OCI-LY3 (cell line): ENCODE data around the gene NR1I2.

Experiments used
- H2AFZ ChIP-seq: fragments of 200-600, 300-600 bp; shearing (Covaris generic); 2 replicates; pipeline ENCODE4 v1.6.0; 2014; ENCODE audit warnings: antibody characterized with exemption, low read depth, low read length
- H3K27ac ChIP-seq: fragments of 200-600, 300-600 bp; sonication (generic); 2 replicates; pipeline ENCODE4 v1.5.1; 2014; ENCODE audit warnings: mild to moderate bottlenecking, low read length, moderate library complexity, mixed read lengths
- H3K27me3 ChIP-seq: fragments of 200-600, 300-600 bp; sonication (generic); 2 replicates; pipeline ENCODE4 v1.6.1; 2014; ENCODE audit warnings: low read depth, low read length, mixed read lengths
- H3K36me3 ChIP-seq: fragments of 200-600, 300-600 bp; sonication (generic); replicated peaks from 2 replicates; pipeline ENCODE3; 2014; ENCODE audit warnings: low read depth, low read length, mixed read lengths
- H3K4me1 ChIP-seq: fragments of 300-600, 200-600 bp; sonication (generic); 2 replicates; pipeline ENCODE4 v1.6.1; 2014; ENCODE audit warnings: low read length, mixed read lengths
- H3K4me2 ChIP-seq: fragments of 200-600, 300-600 bp; sonication (generic); 2 replicates; pipeline ENCODE4 v1.6.1; 2014; ENCODE audit warnings: low read length, mixed read lengths
- H3K4me3 ChIP-seq: fragments of 300-600, 200-600 bp; sonication (generic); 2 replicates; pipeline ENCODE4 v1.5.1; 2014; ENCODE audit warnings: antibody characterized with exemption, mild to moderate bottlenecking, low read length, moderate library complexity
- H3K79me2 ChIP-seq: fragments of 300-600, 200-600 bp; shearing (Covaris generic); 2 replicates; pipeline ENCODE4 v1.6.1; 2014; ENCODE audit warnings: mild to moderate bottlenecking, low read length, mixed read lengths
- H3K9ac ChIP-seq: fragments of 300-600, 200-600 bp; shearing (Covaris generic); 2 replicates; pipeline ENCODE4 v1.6.0; 2014; ENCODE audit warnings: mild to moderate bottlenecking, low read length, moderate library complexity
- H3K9me3 ChIP-seq: fragments of 200-600, 300-600 bp; shearing (Covaris generic); 2 replicates; pipeline ENCODE4 v1.6.1; 2014; ENCODE audit warnings: low read length, mixed read lengths; ENCODE audit not compliant: insufficient read depth
- H4K20me1 ChIP-seq: fragments of 200-600, 300-600 bp; sonication (generic); 2 replicates; pipeline ENCODE4 v1.6.1; 2016; ENCODE audit warnings: low read length, mixed read lengths; ENCODE audit not compliant: insufficient read depth
- CTCF ChIP-seq: fragments of 200-600, 300-600 bp; sonication (generic); IDR thresholded peaks from 2 replicates; pipeline ENCODE4 v1.5.1; 2014; ENCODE audit warnings: antibody characterized with exemption, low read length, low read depth
- EZH2phosphoT487 ChIP-seq: fragments of 200-600 bp; shearing (Covaris generic); IDR thresholded peaks from 2 replicates; pipeline ENCODE4 v1.6.1; 2018; ENCODE audit warnings: antibody characterized with exemption, mixed run types, low read depth

NR1I2 gene

GRCh38 chr3:119809249-119810017, 27.5 kb downstream of the NR1I2 start:
- H3K79me2 ChIP-seq = no peaks in the 10 kb centered on the region
- no peaks in the 10 kb centered on the region for H3K27me3 ChIP-seq
- H3K4me3 ChIP-seq = peak overlapping the region; percentile 83
- H3K9ac ChIP-seq = peak overlapping the region; percentile 89
- H3K4me2 ChIP-seq = peak overlapping the region; percentile 98
- peak overlapping the region; percentile 51 for H3K27ac ChIP-seq
- no peak for TF ChIP-seq CTCF
- TF ChIP-seq EZH2phosphoT487 = no peak
- H2AFZ ChIP-seq = peak overlapping the region; percentile 87
- no peaks in the 10 kb centered on the region for H4K20me1 ChIP-seq
- no peaks in the 10 kb centered on the region for H3K36me3 ChIP-seq
- peaks cover 17% of the 10 kb centered on the region for H3K4me1 ChIP-seq
- no peaks in the 10 kb centered on the region for H3K9me3 ChIP-seq

GRCh38 chr3:119810018-119810435, 28.1 kb downstream of the NR1I2 start:
- Histone ChIP-seq H3K9me3 (no peaks in the 10 kb centered on the region), H3K4me3 (peak overlapping the region; percentile 83), H3K79me2 (no peaks in the 10 kb centered on the region), H3K9ac (peak overlapping the region; percentile 89), H3K36me3 (no peaks in the 10 kb centered on the region), H2AFZ (peak overlapping the region; percentile 87), H4K20me1 (no peaks in the 10 kb centered on the region), H3K27ac (peak overlapping the region; percentile 51), H3K27me3 (no peaks in the 10 kb centered on the region), H3K4me1 (peaks cover 17% of the 10 kb centered on the region), H3K4me2 (peak overlapping the region; percentile 98)
- peak; percentile 57 for TF ChIP-seq CTCF
- TF ChIP-seq EZH2phosphoT487 = no peak

DNA sequence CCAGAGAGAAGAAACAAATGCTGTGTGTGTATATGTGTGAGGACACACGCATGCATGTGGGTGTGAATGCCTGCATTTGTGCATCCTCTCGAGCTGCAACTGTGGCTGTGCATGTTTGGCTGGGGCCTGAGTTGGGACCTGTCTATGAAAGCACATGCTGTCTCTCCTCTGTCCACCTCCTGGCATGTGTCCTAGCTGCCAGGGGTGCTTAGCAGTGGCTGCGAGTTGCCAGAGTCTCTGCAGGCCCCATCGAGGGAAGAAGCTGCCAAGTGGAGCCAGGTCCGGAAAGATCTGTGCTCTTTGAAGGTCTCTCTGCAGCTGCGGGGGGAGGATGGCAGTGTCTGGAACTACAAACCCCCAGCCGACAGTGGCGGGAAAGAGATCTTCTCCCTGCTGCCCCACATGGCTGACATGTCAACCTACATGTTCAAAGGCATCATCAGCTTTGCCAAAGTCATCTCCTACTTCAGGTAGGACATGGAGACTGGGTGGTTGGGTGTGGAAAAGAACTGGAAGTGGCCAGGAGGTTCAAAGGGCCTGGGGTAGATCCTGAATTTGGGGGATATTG, 30.7 kb downstream of the NR1I2 start:
- Histone ChIP-seq H3K4me1 (peaks cover 12% of the 10 kb centered on the region), H2AFZ (no peak overlapping the region)
- no peak for TF ChIP-seq CTCF
- no peak for TF ChIP-seq EZH2phosphoT487

GRCh38 chr3:119815716-119816115, 33.8 kb downstream of the NR1I2 start:
- H4K20me1 ChIP-seq = no peaks in the 10 kb centered on the region
- no peaks in the 10 kb centered on the region for H3K36me3 ChIP-seq
- TF ChIP-seq CTCF (no peak), EZH2phosphoT487 (no peak)
- no peak overlapping the region for H3K4me2 ChIP-seq
- no peak overlapping the region for H3K9ac ChIP-seq
- H3K79me2 ChIP-seq = no peaks in the 10 kb centered on the region
- no peaks in the 10 kb centered on the region for H3K9me3 ChIP-seq
- H3K4me1 ChIP-seq = peaks cover 4% of the 10 kb centered on the region
- H3K4me3 ChIP-seq = no peak overlapping the region
- no peak overlapping the region for H3K27ac ChIP-seq
- no peaks in the 10 kb centered on the region for H3K27me3 ChIP-seq
- H2AFZ ChIP-seq = no peak overlapping the region

More for the DNA sequence above, 30.7 kb downstream of the NR1I2 start:
- no peak overlapping the region for H3K4me3 ChIP-seq
- no peaks in the 10 kb centered on the region for H4K20me1 ChIP-seq
- H3K36me3 ChIP-seq = no peaks in the 10 kb centered on the region
- H3K4me2 ChIP-seq = no peak overlapping the region
- no peaks in the 10 kb centered on the region for H3K9me3 ChIP-seq
- H3K79me2 ChIP-seq = no peaks in the 10 kb centered on the region
- H3K27ac ChIP-seq = no peak overlapping the region
- H3K9ac ChIP-seq = no peak overlapping the region
- H3K27me3 ChIP-seq = no peaks in the 10 kb centered on the region
